Body of pancreas (tissue), 4 donors: ENCODE results near the gene PIGA.

Experiments
- POLR2A ChIP-seq, 3 donors: fragments of 450-650 bp; IDR thresholded peaks; one replicate each; pipeline ENCODE4 v1.6.1; 2016; ENCODE audit warnings: antibody characterized with exemption in 3 of 3, mild to moderate bottlenecking in 2 of 3
- TF ChIP-seq, protein P1 (sequence below), 7 experiments: fragments of 450-650 bp in 4 of 7; fragments of 200-600 bp in 3 of 7; sonication (generic) in 3 of 7; IDR thresholded peaks; one replicate each; pipeline ENCODE4 v1.5.1; 2016 to 2019; ENCODE audit warnings: antibody characterized with exemption in 7 of 7

DNA sequence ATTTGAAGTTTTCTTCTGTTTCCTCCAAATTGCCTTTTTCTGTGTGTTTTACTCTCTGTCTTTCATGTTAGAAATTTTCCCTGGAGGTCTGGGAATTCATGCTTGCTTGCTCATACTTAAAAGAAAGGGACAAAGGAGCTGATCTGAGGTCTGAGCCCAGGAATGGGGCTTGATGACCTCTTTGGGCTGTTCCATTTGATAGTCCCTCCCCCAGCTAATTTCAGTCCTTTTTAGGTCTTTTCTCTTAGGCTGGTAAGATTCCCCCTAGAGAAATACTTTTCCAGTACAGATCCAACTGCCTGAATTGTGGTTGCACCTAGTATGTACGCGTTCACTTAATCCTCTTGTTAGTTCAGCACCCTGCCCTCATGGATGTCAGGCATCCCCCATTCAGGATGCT lies 5.5 kb upstream of the PIGA start:
- TF ChIP-seq, protein P1, sequence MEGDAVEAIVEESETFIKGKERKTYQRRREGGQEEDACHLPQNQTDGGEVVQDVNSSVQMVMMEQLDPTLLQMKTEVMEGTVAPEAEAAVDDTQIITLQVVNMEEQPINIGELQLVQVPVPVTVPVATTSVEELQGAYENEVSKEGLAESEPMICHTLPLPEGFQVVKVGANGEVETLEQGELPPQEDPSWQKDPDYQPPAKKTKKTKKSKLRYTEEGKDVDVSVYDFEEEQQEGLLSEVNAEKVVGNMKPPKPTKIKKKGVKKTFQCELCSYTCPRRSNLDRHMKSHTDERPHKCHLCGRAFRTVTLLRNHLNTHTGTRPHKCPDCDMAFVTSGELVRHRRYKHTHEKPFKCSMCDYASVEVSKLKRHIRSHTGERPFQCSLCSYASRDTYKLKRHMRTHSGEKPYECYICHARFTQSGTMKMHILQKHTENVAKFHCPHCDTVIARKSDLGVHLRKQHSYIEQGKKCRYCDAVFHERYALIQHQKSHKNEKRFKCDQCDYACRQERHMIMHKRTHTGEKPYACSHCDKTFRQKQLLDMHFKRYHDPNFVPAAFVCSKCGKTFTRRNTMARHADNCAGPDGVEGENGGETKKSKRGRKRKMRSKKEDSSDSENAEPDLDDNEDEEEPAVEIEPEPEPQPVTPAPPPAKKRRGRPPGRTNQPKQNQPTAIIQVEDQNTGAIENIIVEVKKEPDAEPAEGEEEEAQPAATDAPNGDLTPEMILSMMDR (IDR thresholded peaks at IDR 0.05) = no peak
- no peak for TF ChIP-seq POLR2A (IDR thresholded peaks at IDR 0.05)
